ENCODE measurements around the gene PPP6R3. TPM values are rescaled to one million over a fixed set of nuclear protein-coding genes. Genes with fewer than 3 reads are reported as not detected.

Gene PPP6R3
- total and polyA plus RNA-seq, 2 of the 8 experiments (the other 6 are each of a cell fraction or from before 2014, with no cell fraction given), result 44.6 to 150 TPM

DNA sequence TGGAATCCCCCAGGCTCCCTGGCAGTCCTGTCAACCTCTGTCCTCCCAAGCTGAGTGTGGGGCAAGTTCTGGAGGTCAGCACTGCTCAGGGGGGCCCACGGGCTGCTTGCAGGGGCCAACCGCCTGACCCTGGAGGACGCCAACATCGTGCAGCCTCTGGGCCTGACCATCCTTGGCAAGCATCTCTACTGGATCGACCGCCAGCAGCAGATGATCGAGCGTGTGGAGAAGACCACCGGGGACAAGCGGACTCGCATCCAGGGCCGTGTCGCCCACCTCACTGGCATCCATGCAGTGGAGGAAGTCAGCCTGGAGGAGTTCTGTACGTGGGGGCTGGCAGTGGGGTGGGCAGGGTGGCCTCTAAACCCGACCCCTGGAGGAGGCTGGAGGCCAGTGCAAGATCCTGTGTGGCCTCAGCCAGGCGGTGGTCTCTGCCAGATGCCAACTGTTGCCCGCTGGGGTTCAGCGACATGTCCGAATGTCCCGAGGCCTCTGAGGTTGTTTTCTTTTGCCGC, 34.6 kb upstream of the PPP6R3 start (continued):
- TF ChIP-seq RBBP5 (IDR thresholded peaks at IDR 0.05; ENCODE audit: borderline replicate concordance, low read depth, low read length) (no peak), SP4 (IDR thresholded peaks at IDR 0.05; ENCODE audit: low read length) (no peak), JUND (IDR thresholded peaks at IDR 0.05; ENCODE audit: low read length) (no peak), EZH2 (IDR thresholded peaks at IDR 0.05; ENCODE audit: low read depth, low read length, severe bottlenecking) (no peak), POLR2A (IDR thresholded peaks at IDR 0.05; ENCODE audit: control extremely low read depth in 1 of 2, low read depth in 2 of 2, low read length in 2 of 2) (no peak), NRF1 (IDR thresholded peaks at IDR 0.05; ENCODE audit: low read depth, low read length) (no peak)
